Right renal pelvis (tissue), 4 donors: ENCODE results near the gene NPSR1. TPM values are rescaled to one million over a fixed set of nuclear protein-coding genes. Genes with fewer than 3 reads are reported as not detected.
"Not testable (repeated sequence)": the region's sequence is repeated elsewhere in the genome, so short reads cannot be mapped to it uniquely, and the experiment has no call there.

Experiments
- DNase-seq, 4 donors: peaks; one replicate each; pipeline ENCODE4 v3.0.0-alpha.2; 2013; ENCODE audit warnings: low read depth in 4 of 4, low spot score in 3 of 4, missing footprints in 1 of 4
- polyA plus RNA-seq, 4 donors: library from polyadenylated mRNA; unstranded; fragments of 120-200 nt; gene quantifications; one replicate each; pipeline ENCODE4 v1.2.1, GENCODE V29; 2013; ENCODE audit not compliant: insufficient read length in 4 of 4

NPSR1 gene
- polyA plus RNA-seq, 4 donors, result 0.12 TPM; not detected in 3

- DNase-seq, result not testable (repeated sequence)
These were observed 200.4 kb downstream of the NPSR1 start for GRCh38 chr7:34858444-34858843.

- DNase-seq, result not testable (repeated sequence)
These were observed 201.3 kb downstream of the NPSR1 start for GRCh38 chr7:34859281-34859680.

DNA sequence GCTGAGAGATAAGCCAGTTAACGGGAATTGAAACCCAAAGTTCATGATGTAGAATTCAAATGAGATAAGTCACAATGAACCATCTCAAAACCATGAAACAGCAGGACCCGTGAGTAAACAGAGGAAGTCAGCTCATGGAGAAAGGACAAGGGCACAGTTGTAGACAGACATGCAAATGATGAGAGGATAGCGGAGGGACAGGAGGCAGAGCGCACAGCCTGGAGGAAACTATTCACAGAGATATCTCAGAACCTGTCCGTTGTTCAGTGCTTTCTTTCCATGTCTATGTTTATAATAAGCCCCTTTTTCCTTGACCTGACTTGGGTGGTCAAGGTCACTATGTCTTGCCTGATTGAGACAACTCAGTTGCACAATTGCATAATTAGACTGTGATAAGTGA, 208.2 kb downstream of the NPSR1 start:
- not testable (repeated sequence) for DNase-seq

DNA sequence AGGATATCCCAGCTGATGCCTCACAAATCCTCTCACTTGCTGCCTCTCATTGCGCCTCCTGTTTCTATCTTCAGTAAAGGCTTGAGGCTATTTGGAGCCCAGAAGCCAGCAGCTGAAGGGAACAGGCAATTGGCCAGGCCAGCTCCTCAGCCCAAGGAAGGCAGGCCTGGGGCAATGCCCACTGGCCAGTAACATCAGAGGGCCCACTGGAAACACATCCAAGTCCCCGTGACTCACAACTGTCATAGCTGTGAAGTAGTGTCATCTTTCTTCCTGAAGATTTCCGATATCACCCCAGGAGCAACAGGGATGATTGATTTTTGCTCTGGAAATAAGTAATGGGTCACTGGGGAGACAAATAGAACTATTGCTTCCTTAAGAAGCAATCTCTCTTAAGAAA, 209.3 kb downstream of the NPSR1 start:
- not testable (repeated sequence) for DNase-seq

GRCh38 chr7:34868602-34869001, 210.6 kb downstream of the NPSR1 start:
- not testable (repeated sequence) for DNase-seq

DNA sequence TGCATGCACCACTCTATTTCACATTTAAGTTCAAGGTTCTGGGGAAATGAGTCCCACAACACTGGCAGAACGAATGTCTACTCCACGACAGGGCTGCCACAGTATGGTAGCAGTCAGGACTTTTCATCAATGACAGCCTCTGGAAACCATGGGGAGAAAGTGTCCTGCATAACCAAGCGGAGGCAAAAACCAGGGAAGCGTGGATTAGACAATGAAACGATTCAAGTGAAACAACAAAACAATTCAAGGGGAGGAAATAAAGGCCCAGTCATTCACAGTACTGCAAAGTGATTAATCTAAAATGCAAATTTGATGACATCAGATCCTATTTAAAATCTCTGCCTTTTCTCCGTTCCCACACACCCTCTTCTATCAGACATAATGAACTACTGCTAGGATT, 211.0 kb downstream of the NPSR1 start:
- DNase-seq, result no peak

DNA sequence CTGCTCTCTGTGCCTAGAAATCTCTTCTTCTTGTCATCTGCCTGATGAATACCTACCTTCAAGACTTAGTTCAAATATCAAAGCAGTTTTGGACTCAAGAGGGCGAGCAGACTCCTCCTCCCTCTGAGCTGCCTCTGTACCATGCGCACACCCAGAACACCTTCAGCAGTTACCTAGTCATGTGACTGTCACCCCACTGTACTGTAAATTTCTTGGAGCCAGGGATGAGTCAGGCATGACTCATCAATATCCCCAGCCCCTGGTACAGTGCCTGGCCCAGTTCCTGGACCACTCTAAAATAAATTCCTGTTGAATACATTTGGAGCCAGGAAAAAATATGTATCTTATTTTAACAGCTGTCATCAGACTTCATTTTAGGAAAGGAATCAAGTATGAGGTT, 212.0 kb downstream of the NPSR1 start:
- not testable (repeated sequence) for DNase-seq

DNA sequence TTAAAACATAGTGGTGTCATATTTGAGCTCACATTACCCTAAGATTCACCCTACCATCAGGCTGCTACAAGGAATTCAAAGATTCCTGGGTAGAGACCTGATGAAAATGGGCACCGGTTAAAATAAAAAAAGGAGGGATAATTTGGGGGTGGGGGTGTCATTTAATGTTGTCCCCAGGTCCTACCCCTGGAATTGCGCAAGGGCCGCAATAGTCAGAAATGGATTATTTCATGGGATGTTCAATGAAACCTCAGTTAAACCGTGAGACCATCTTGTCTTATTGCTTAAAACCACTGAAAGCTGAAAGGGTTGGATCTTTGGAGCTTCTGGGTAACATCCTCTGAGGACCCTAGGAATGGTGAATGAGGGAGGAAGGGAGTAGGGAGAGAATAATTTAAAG, 216.3 kb downstream of the NPSR1 start:
- DNase-seq, result not testable (repeated sequence)

DNA sequence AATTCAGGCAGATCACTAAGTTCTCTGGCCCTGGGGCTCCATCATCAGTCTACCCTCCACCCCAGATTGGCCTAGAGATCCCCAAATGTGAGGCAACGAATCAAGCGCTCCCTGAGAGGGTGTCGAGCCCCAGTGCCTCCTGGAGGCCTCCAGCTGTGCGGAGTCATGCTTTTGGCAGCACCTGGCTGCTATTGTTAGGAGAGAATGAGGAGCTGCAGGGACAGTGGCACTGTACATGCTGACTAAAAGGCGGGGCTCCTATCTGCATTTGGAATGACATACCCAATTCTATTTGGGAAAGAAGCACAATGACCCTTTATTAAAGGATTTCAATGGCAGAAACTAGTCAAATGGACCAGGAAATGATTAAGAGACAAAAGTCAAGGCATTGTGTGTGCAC, 217.5 kb downstream of the NPSR1 start:
- DNase-seq, result no peak

DNA sequence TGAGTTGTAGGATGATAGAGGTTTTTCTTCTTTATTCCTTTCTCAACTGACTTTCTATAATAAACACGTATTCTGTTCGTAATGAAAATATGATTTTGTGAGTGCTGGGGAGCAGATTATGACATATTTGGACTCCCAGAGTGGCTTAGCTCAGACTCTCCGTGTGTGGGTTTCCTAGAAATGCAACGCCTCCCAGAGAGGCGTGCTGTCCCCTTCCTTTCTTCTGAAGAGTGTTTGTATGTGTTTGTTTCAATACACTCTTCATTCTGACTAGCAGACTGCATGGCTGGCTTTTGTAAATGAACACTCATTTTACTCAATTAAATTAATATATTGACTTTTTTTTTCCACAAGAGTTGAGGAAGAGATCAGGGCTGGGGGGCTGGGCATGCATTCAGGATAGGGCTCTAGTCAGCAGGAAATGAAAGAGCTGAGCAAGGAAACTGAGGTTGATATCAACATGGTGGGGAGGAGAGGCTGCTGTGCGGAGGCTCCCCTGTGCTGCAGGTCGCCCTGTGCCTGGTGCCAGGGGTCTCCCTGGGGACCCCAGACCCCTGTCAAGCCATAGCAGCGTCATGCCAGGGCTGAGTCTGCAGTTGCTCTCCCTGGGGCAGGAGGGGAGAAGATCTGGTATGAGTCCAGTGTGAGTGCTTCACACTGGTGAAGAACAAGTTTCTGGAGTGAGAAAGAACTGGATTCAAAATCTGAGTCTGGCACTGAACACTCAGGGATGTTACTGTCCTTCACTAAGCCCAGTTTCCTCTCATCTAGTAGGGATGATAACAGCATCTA, 221.1 kb downstream of the NPSR1 start:
- DNase-seq, result not testable (repeated sequence)

DNA sequence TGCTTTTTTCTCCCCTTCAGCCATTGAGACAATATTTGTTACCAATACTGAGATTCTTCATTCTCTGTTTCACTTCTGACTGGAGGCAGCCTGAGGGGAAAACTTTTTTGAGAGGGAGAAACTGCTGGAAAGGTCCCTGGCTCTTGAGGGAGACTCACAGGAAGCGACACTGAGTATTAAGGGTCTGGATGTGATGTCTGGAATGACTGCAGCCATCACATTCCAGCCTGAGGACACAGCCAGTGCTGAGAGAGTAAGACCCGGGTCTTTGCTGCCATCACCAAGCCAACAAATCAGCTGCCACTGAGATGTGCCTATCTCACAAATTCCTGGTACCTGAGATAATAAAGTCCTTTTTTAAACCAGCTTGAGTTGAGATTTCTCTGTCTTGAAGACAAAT, 221.9 kb downstream of the NPSR1 start:
- no peak for DNase-seq

- DNase-seq, result not testable (repeated sequence)
These were observed 225.8 kb downstream of the NPSR1 start for GRCh38 chr7:34883855-34884254.

DNA sequence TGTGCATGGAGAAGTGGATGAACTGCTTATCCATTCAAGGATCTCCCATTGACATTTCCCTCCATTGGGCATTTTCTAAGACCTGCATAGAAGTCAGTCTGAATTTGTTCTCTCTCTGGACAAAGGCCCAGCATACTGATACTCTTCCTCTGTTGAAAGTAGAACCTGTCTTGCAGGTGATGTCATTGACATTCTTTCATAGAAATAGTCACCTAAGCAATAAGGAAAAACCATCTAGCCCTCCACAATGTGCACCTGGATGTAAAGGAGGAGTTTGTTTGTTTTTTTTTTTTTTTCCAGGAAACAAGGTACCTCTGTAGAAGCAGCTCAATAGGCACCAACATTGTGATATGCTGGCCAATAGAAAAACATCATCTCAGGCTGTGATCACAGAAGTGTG, 228.8 kb downstream of the NPSR1 start:
- no peak for DNase-seq

- DNase-seq, result no peak
These were observed 231.9 kb downstream of the NPSR1 start for GRCh38 chr7:34889951-34890350.

DNA sequence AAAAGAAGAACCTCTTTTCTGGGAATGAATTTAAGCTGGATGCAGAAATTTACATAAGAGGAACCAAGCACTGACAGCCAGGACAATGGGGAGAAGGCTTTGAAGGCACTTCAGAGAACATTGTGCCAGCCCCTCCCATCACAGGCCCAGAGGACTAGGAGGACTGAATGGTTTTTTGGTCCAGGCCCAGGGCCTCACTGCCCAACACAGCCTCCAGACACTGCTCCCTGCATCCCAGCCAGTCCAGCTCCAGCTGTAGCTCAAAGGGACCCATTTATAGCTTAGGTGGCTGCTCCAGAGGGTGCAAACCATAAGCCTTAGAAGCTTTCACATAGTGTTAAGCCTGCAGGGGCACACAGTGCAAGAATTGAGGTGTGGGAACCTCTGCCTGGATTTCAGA, 237.2 kb downstream of the NPSR1 start:
- no peak for DNase-seq
